CD14-positive monocyte (primary cell): ENCODE data around the gene HSPA1B. TPM values are rescaled to one million over a fixed set of nuclear protein-coding genes. Genes with fewer than 3 reads are reported as not detected.
A peak's percentile ranks its signal among the peaks of the same experiment; 100 is the strongest.
"Not testable (repeated sequence)": the region's sequence is repeated elsewhere in the genome, so short reads cannot be mapped to it uniquely, and the experiment has no call there.

Source experiments
- DNase-seq, 3 donors: peaks; one replicate each; pipeline ENCODE4 v3.0.0-alpha.2; 2011 to 2022
- H2AFZ ChIP-seq: 2 replicates; pipeline ENCODE4 v1.6.0; 2012; ENCODE audit warnings: mild to moderate bottlenecking, low read depth, low read length, inconsistent platforms; ENCODE audit not compliant: insufficient read depth, poor library complexity, severe bottlenecking
- H3K27ac ChIP-seq, 2 donors: 1 replicate in 1 of 2; 2 replicates in 1 of 2; pipeline ENCODE4 v1.5.1; 2012 to 2013; ENCODE audit warnings: low read length in 2 of 2, control low read depth in 1 of 2, inconsistent platforms in 1 of 2, low read depth in 1 of 2, mild to moderate bottlenecking in 1 of 2
- H3K27me3 ChIP-seq, 2 donors: one replicate each; pipeline versions ENCODE4 v1.6.0 to v1.6.1; 2011 to 2013; ENCODE audit warnings: low read length in 2 of 2; ENCODE audit not compliant: control insufficient read depth in 2 of 2, insufficient read depth in 2 of 2
- H3K36me3 ChIP-seq, 2 donors: replicated peaks in 1 of 2; 1 replicate in 1 of 2; 2 replicates in 1 of 2; pipeline versions ENCODE4 v1.5.1 to v1.6.1; 2012 to 2013; ENCODE audit warnings: low read length in 2 of 2, control low read depth in 1 of 2, inconsistent platforms in 1 of 2, mild to moderate bottlenecking in 1 of 2; ENCODE audit not compliant: insufficient read depth in 2 of 2, control insufficient read depth in 1 of 2
- H3K4me1 ChIP-seq, 2 donors: 1 replicate in 1 of 2; 2 replicates in 1 of 2; pipeline versions ENCODE4 v1.5.1 to v1.6.1; 2012 to 2013; ENCODE audit warnings: low read length in 2 of 2, control low read depth in 1 of 2, inconsistent platforms in 1 of 2, mild to moderate bottlenecking in 1 of 2, moderate library complexity in 1 of 2; ENCODE audit not compliant: insufficient read depth in 2 of 2, control insufficient read depth in 1 of 2
- H3K4me2 ChIP-seq: replicated peaks from 2 replicates; pipeline ENCODE3; 2012; ENCODE audit warnings: low read length, moderate library complexity, mild to moderate bottlenecking; ENCODE audit not compliant: poor library complexity, severe bottlenecking; ENCODE audit errors: extremely low read depth
- H3K4me3 ChIP-seq, 3 experiments: fragments of 200-600 bp in 1 of 3; sonication (generic) in 1 of 3; replicated peaks in 1 of 3; 1 replicate in 2 of 3; 2 replicates in 1 of 3; pipeline ENCODE4 v1.5.1; 2011 to 2013; ENCODE audit warnings: low read length in 3 of 3, mild to moderate bottlenecking in 3 of 3, control low read depth in 2 of 3, low read depth in 2 of 3, inconsistent platforms in 1 of 3, moderate library complexity in 1 of 3
- H3K79me2 ChIP-seq: 2 replicates; pipeline ENCODE4 v1.6.0; 2012; ENCODE audit warnings: mild to moderate bottlenecking, control low read depth, inconsistent platforms, low read length, moderate library complexity; ENCODE audit not compliant: insufficient read depth
- H3K9ac ChIP-seq: 2 replicates; pipeline ENCODE4 v1.6.0; 2017; ENCODE audit warnings: low read length, mild to moderate bottlenecking; ENCODE audit not compliant: insufficient read depth, poor library complexity, severe bottlenecking
- H3K9me3 ChIP-seq, 2 donors: replicated peaks in 1 of 2; 1 replicate in 1 of 2; 2 replicates in 1 of 2; pipeline versions ENCODE4 v1.5.1 to v1.6.1; 2012 to 2013; ENCODE audit warnings: low read length in 2 of 2, control low read depth in 1 of 2; ENCODE audit not compliant: control insufficient read depth in 1 of 2, insufficient read depth in 1 of 2
- H4K20me1 ChIP-seq: 2 replicates; pipeline ENCODE4 v1.6.0; 2012; ENCODE audit warnings: mild to moderate bottlenecking, low read length, control low read depth, moderate library complexity; ENCODE audit not compliant: insufficient read depth
- H3K27ac Mint-ChIP-seq, 7 donors: one replicate each; pipeline ENCODE4 v1.8.0; 2020; ENCODE audit warnings: mild to moderate bottlenecking in 7 of 7, mixed read lengths in 7 of 7, moderate library complexity in 6 of 7, inconsistent platforms in 2 of 7
- H3K27me3 Mint-ChIP-seq, 3 donors: one replicate each; pipeline ENCODE4 v1.8.0; 2021 to 2022; ENCODE audit warnings: low read depth in 3 of 3, mild to moderate bottlenecking in 3 of 3, mixed read lengths in 3 of 3, moderate library complexity in 3 of 3, inconsistent platforms in 1 of 3
- H3K36me3 Mint-ChIP-seq, 2 donors: one replicate each; pipeline ENCODE4 v1.8.0; 2020; ENCODE audit warnings: mixed read lengths in 2 of 2, inconsistent platforms in 1 of 2, mild to moderate bottlenecking in 1 of 2
- H3K4me1 Mint-ChIP-seq: one replicate; pipeline ENCODE4 v1.8.0; 2020; ENCODE audit warnings: mild to moderate bottlenecking, mixed read lengths
- H3K4me3 Mint-ChIP-seq, 2 donors: one replicate each; pipeline ENCODE4 v1.8.0; 2020; ENCODE audit warnings: mild to moderate bottlenecking in 2 of 2, mixed read lengths in 2 of 2, moderate library complexity in 1 of 2
- H3K9me3 Mint-ChIP-seq, 7 donors: one replicate each; pipeline ENCODE4 v1.8.0; 2020 to 2022; ENCODE audit warnings: mixed read lengths in 7 of 7, mild to moderate bottlenecking in 6 of 7, moderate library complexity in 6 of 7, inconsistent platforms in 2 of 7
- CTCF ChIP-seq: fragments of 200-600 bp; IDR thresholded peaks from one replicate; pipeline ENCODE4 v1.8.0; 2022; ENCODE audit warnings: antibody characterized with exemption, mild to moderate bottlenecking
- WGBS: methylation state at CpG from one replicate; pipeline ENCODE4 v1.1.5; 2013; ENCODE audit warnings: missing lambda C conversion rate; ENCODE audit not compliant: insufficient coverage; 5-methylcytosine and 5-hydroxymethylcytosine counted together
- intact Hi-C, 2 donors: fragments of 100-400 bp; cut with micrococcal nuclease; formaldehyde crosslinking; loops; one replicate each; pipeline versions ENCODE4 v1.15.0 to v1.15.1; 2023
- polyA plus RNA-seq, 3 donors: library from polyadenylated mRNA; depleted of rRNA in 1 of 3; unstranded in 2 of 3; stranded (reverse) in 1 of 3; fragments of 300-500 nt in 2 of 3; fragments of >200 nt in 1 of 3; fragmentation: Illumina TruSeq in 2 of 3; gene quantifications; 1 replicate in 2 of 3; 2 replicates in 1 of 3; pipeline ENCODE4 v1.2.3, GENCODE V29; 2012 to 2021

Gene HSPA1B
- polyA plus RNA-seq, 3 donors = 3.4 to 81.4 (median 4.8) TPM

GRCh38 chr6:31817929-31818511 lies 9.5 kb upstream of the HSPA1B start:
- H3K9me3 Mint-ChIP-seq, H3K9me3 ChIP-seq, intact Hi-C loops, H4K20me1 ChIP-seq, H3K36me3 ChIP-seq, H3K36me3 Mint-ChIP-seq, H3K27me3 Mint-ChIP-seq, H3K27me3 ChIP-seq, DNase-seq: not testable (repeated sequence)
- Mint-ChIP-seq H3K4me3 (peak overlapping the region; percentile 82 to 92), H3K27ac (peak overlapping the region; percentile 77 to 90 (median 87)), H3K4me1 (peaks cover 61% of the 10 kb centered on the region)
- peak overlapping the region; percentile 48 for H2AFZ ChIP-seq
- H3K79me2 ChIP-seq = peaks cover 60% of the 10 kb centered on the region
- peak overlapping the region; percentile 66 to 77 for H3K27ac ChIP-seq
- H3K4me3 ChIP-seq = peak overlapping the region; percentile 61 to 89 (median 86)
- peak overlapping the region; percentile 76 for H3K4me2 ChIP-seq
- WGBS = 0% methylated on average over 1 of the region's 8 CpGs
- H3K4me1 ChIP-seq = peaks cover 55 to 72% of the 10 kb centered on the region in 2 donors
- peak overlapping the region; percentile 64 for H3K9ac ChIP-seq

- H3K36me3 ChIP-seq = no peaks in the 10 kb centered on the region
- no peaks in the 10 kb centered on the region for H3K9me3 ChIP-seq
- H2AFZ ChIP-seq = no peak overlapping the region
- H3K27ac ChIP-seq = no peak overlapping the region
- peaks cover 52% of the 10 kb centered on the region for H3K79me2 ChIP-seq
- no peak overlapping the region for H3K9ac ChIP-seq
- TF ChIP-seq CTCF = no peak
- no peaks in the 10 kb centered on the region for H4K20me1 ChIP-seq
- no peak overlapping the region for H3K4me3 ChIP-seq
- peaks cover 0 to 2% (median 0%) of the 10 kb centered on the region in 7 donors for H3K9me3 Mint-ChIP-seq
- H3K36me3 Mint-ChIP-seq = peaks cover 0 to 8% of the 10 kb centered on the region in 2 donors
- DNase-seq = no peak
- peaks cover 0 to 4% (median 0%) of the 10 kb centered on the region in 3 donors for H3K27me3 Mint-ChIP-seq
- peak overlapping the region in 1 of 2 donors; percentile 13 for H3K4me3 Mint-ChIP-seq
- H3K4me1 Mint-ChIP-seq = peaks cover 59% of the 10 kb centered on the region
- H3K27ac Mint-ChIP-seq = peak overlapping the region in 5 of 7 donors; percentile 37 to 66 (median 63)
- intact Hi-C loops = no loop called here
- no peak overlapping the region for H3K4me2 ChIP-seq
- peaks cover 60 to 75% of the 10 kb centered on the region in 2 donors for H3K4me1 ChIP-seq
- no peaks in the 10 kb centered on the region for H3K27me3 ChIP-seq
Measured at GRCh38 chr6:31819871-31820299, 7.7 kb upstream of the HSPA1B start.

- H2AFZ ChIP-seq, intact Hi-C loops, H4K20me1 ChIP-seq, H3K9me3 ChIP-seq, H3K36me3 ChIP-seq, H3K4me3 Mint-ChIP-seq, H3K9me3 Mint-ChIP-seq, H3K27me3 Mint-ChIP-seq, H3K27ac Mint-ChIP-seq, H3K27me3 ChIP-seq, H3K36me3 Mint-ChIP-seq, DNase-seq, H3K9ac ChIP-seq: not testable (repeated sequence)
- Histone ChIP-seq H3K4me1 (peaks cover 62 to 78% of the 10 kb centered on the region in 2 donors), H3K4me3 (peak overlapping the region in 1 of 3 experiments; percentile 93), H3K4me2 (peak overlapping the region; percentile 98), H3K79me2 (peaks cover 52% of the 10 kb centered on the region), H3K27ac (peak overlapping the region in 1 of 2 donors; percentile 69)
- no CpG with 5 or more reads among the region's 10 CpGs for WGBS
- peaks cover 62% of the 10 kb centered on the region for H3K4me1 Mint-ChIP-seq
Measured at GRCh38 chr6:31820399-31820798, 7.1 kb upstream of the HSPA1B start.
